DMS 273 (cell line): ENCODE data around the gene CFAP20.

ENCODE experiments used
- DNase-seq: peaks from one replicate; lab custom pipeline; 2025; ENCODE audit not compliant: unreplicated experiment; lab: John Stamatoyannopoulos, UW

Gene CFAP20

GRCh38 chr16:58129097-58129936, at the start of gene CFAP20:
CFAP20 (minus strand) TSS chr16:58129381; CDS start chr16:58129115, 266 bp downstream.
- DNase-seq: peak; percentile 100

- no peak for DNase-seq
Observed at GRCh38 chr16:58177353-58177710, 48.2 kb upstream of the CFAP20 start.

GRCh38 chr16:58176608-58177352, 47.6 kb upstream of the CFAP20 start:
- no peak for DNase-seq

GRCh38 chr16:58170223-58170622, 41.0 kb upstream of the CFAP20 start:
- no peak for DNase-seq

GRCh38 chr16:58160855-58161254, 31.7 kb upstream of the CFAP20 start:
- DNase-seq: no peak

- no peak for DNase-seq
Observed at GRCh38 chr16:58158725-58159124, 29.5 kb upstream of the CFAP20 start.

GRCh38 chr16:58157951-58158540, 28.9 kb upstream of the CFAP20 start:
- no peak for DNase-seq

DNA sequence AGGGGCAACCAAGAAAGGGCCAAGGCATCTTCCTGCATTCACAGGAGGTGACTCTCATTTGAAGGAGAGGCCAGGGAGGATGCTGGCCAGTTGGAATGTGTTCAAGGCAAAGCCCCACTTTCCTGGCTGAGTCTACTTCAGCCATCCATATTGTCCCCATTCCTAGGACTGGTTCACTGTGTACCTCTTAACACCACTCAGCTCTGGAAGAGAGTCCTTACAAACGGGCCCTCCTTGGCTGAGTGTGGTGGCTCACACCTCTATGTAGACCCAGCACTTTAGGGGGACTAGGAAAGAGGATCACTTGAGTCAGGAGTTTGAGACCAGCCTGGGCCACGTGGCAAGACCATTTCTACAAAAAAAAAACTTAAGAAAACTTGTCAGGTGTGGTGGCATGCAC, 28.1 kb upstream of the CFAP20 start:
- DNase-seq: no peak

DNA sequence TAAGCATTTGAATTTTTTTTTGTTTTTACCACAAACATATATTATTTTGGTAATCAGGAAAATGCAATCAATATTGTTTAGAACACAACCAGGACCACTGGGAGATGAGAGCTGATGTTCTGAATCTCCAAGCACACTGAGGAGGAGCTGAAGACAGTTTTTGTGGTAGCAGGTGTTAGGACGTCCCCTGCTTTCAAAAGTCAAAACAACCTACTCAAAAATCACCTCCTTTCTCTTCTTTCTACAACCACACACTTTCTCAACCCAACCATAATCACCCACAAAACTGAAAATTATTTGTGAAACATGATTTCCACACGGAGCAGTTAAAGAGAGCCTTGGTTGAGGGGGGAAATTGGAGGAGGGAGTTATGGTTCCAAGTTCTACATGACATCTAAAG, 26.7 kb upstream of the CFAP20 start:
- no peak for DNase-seq

GRCh38 chr16:58154345-58154744, 25.2 kb upstream of the CFAP20 start:
- DNase-seq: no peak

DNA sequence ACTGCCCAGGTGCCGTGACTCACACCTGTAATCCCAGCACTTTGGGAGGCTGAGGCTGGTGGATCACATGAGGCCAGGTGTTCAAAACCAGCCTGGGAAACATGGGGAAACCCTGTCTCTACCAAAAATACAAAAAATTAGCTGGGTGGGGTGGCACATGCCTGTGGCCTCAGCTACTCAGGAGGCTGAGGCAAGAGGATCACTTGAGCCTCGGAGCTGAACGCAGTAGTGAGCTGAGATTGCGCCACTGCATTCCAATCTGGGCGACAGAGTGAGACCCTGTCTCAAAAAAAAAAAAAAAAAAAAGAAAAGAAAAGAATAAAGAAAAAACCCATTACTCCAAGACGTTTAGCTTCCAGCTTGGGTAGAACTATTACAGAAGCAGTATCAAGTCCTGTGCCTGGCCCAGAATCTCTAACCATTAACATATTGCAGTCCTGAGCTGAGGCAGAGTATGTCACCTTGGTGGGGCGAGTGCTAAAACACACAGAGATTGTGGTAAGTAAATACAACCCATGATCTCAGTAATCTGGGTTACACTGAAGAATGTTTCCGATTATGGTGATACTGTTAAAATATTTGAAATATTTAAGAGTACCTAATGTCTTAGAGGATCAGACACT, 23.2 kb upstream of the CFAP20 start:
- DNase-seq: no peak

DNA sequence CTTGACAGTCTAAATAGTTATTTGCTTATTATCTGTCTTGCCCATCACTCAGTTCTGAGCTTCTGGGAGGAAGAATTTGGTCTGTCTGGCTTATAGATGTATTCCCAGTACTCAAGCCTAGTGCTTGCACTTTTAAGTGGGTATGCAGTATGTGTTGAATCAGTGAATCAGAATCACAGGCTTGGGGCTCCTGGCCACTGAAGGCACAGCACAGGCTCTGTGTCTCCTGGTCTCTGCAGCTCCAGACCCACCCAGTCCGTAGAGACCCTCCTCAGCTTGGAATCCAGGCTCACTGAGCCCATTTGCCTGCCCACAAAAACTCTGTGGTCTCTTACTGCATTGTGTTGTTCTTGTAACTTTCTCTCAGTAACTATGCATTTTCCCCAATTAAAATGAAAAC, 19.3 kb upstream of the CFAP20 start:
- DNase-seq: no peak

DNA sequence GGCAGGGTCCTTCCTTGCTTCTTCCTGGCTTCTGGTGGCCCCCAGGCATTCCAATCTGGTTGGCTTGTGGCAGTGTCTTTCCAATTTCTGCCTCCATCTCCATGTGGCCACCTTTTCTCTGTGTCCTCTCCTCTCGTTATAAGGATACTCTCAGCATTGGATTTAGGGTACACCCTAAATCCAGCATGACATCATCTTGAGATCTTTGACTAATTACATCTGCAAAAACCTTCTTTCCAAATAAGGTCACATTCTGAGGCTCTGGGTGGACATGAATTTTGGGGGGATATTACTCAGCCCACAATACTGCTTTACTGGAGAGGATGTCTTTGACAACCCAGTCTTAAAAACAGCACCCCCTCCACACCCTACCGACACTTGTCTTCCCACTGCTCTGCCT, 18.9 kb upstream of the CFAP20 start:
- no peak for DNase-seq

DNA sequence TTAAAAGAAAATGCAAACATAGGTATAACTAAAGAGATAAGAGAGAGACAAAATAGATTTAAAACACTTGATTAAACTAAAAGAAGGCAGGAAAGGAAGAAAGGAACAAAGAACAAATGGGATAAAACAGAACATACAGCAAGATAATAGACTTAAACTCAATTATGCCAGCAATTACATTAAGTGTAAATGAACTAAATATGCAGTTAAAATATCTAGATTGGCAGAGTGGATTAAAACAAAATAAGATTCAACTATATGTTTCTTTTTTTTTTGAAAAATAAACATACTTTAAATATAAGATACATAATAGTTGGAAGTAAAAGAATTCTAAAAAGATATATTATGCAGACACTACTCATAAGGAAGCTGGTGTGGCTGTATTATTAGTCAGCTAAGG, 9.7 kb upstream of the CFAP20 start:
- no peak for DNase-seq

- no peak for DNase-seq
Observed at GRCh38 chr16:58137581-58137980, 8.4 kb upstream of the CFAP20 start.

DNA sequence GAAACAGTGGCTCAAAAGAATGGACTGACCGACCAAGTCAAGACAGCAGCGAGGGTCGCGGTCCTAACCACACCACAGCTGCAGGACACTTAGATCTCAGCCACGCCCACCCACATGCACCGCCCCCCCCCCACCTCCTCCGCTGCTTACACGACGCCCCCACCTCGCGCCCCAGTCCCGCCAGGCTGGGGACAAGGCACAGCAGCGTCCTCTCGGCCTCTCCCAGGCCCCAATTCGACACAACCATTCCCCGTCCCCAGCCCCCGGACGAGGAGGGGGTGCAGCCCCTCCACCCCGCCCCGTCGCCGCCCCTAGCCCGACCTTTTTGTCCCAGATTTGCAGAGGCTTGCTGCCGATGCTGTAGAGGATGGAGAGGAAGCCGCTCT, 477 bp downstream of the CFAP20 start:
- DNase-seq: peak; percentile 70

GRCh38 chr16:58128181-58128631, 975 bp downstream of the CFAP20 start:
- peak; percentile 27 for DNase-seq

GRCh38 chr16:58127634-58128033, 1.5 kb downstream of the CFAP20 start:
- peak; percentile 42 for DNase-seq

- DNase-seq: peak; percentile 50
Observed at GRCh38 chr16:58127033-58127556, 2.1 kb downstream of the CFAP20 start.

DNA sequence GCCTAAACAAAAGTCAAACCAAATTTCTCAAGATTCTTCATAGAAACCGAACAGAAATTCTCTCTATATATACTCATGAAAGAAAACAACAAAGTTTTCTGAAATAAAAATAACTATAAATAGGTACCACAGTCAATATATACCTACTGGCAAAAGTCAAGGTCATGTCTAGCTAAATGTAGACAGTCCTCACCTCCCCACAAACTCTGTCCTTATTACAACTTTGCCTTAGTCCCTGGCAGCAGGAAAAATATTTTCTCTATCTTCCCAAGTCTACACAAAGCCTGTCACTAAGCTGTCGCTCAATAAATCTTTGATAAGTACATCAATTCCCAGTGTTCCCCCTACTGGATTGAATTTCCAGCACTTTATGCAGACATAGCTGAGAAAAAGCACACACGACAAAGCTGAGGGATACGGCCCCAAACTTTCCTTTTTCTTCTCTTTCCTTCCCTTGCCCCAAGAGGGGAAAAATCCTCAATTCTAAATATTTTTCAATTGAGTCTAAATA, 2.7 kb downstream of the CFAP20 start:
- no peak for DNase-seq

DNA sequence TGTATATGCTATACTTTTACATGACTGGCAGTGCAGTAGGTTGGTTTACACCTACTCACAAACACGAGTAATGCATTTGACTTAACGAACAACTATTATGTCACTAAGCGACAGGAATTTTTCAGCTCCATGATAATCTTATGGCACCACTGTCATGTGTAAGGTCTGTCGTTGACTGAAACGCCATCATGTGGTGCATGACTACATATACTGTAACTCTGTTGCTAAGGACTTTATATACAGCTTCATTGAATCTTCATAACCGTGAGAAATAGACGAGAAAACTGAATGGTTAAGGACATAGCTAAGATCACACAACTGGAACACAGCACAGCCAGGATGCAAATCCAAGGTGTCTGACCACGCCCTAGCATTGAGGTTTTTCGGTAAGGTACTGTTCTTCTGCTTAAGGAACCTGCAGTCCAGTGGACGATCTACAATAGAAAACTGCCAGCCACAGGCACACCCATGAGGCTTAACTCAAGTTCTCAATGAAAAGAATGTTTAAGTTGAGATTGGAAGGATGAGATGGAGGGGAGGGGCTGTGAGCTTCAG, 3.3 kb downstream of the CFAP20 start:
- DNase-seq: no peak
